Psoas muscle (tissue), 8 donors: ENCODE data around the gene POC1B. TPM values are rescaled to one million over a fixed set of nuclear protein-coding genes. Genes with fewer than 3 reads are reported as not detected.

Experiments
- ATAC-seq, 4 donors: fragments of 200-7000 bp; cut with Tn5 transposase; one replicate each; pipeline ENCODE4 v1.9.1; 2020; ENCODE audit warnings: moderate library complexity in 3 of 4, mild to moderate bottlenecking in 2 of 4
- DNase-seq, 2 donors: peaks; one replicate each; pipeline ENCODE4 v3.0.0-alpha.2; 2020
- H3K27ac ChIP-seq: fragments of 200-600 bp; one replicate; pipeline ENCODE4 v1.8.0; 2022
- H3K27me3 ChIP-seq, 3 donors: fragments of 200-600 bp in 1 of 3; one replicate each; pipeline versions ENCODE4 v1.6.1 to v1.8.0; 2013 to 2022; ENCODE audit warnings: low read length in 2 of 3, mild to moderate bottlenecking in 2 of 3, moderate library complexity in 1 of 3; ENCODE audit not compliant: insufficient read depth in 3 of 3
- H3K36me3 ChIP-seq, 2 donors: fragments of 200-600 bp in 1 of 2; one replicate each; pipeline versions ENCODE4 v1.6.1 to v1.8.0; 2013 to 2022; ENCODE audit warnings: low read depth in 1 of 2, mild to moderate bottlenecking in 1 of 2, moderate library complexity in 1 of 2; ENCODE audit not compliant: insufficient read depth in 1 of 2
- H3K4me1 ChIP-seq: fragments of 200-600 bp; one replicate; pipeline ENCODE4 v1.8.0; 2022
- H3K4me3 ChIP-seq: fragments of 200-600 bp; one replicate; pipeline ENCODE4 v1.8.0; 2022; ENCODE audit warnings: mild to moderate bottlenecking
- H3K9me3 ChIP-seq: fragments of 200-600 bp; one replicate; pipeline ENCODE4 v1.8.0; 2022
- WGBS, 3 donors: extraction: QIAGEN DNeasy Blood & Tissue Kit; methylation state at CpG; one replicate each; pipeline versions ENCODE4 v1.1.6 to v1.1.7; 2013; 5-methylcytosine and 5-hydroxymethylcytosine counted together
- intact Hi-C, 2 donors: fragments of 100-400 bp; cut with DNase I; formaldehyde crosslinking; loops; one replicate each; pipeline versions ENCODE4 v1.11.0 to v1.14.2; 2022
- polyA plus RNA-seq, 3 donors: library from polyadenylated mRNA; stranded (reverse); fragments of 200-250 nt; gene quantifications; one replicate each; pipeline ENCODE4 v1.2.3, GENCODE V29; 2013
- total RNA-seq, 4 donors: library from RNA; stranded (reverse); fragmentation: NEBNext Ultra II Directional in 2 of 4; extraction: Animal tissue kit (Norgen Biotek cat#: 25700) in 2 of 4; gene quantifications; one replicate each; pipeline versions ENCODE4 v1.2.1 to v1.2.4, GENCODE V29; 2021 to 2023
- TF ChIP-seq, protein P1 (sequence below): fragments of 200-600 bp; IDR thresholded peaks from one replicate; pipeline ENCODE4 v1.8.0; 2022; ENCODE audit warnings: antibody characterized with exemption
- donor health status: healthy with polysubstance abuse.
- donor health status: DM: no; HTN: no; CAD: no; lungs with moderate emphysema.
- donor health status: Bipolar disorder and iron deficiency.
- donor health status: healthy.
- donor health status: DM: yes; HTN: yes; CAD: no.
- donor health status: DM: no; HTN: no; CAD: no.
- donor health status: DM: no; HTN: no; CAD: no.
- donor health status: DM: yes; HTN: yes; CAD: no.

Gene POC1B
- total and polyA plus RNA-seq, 7 donors, result 2.9 to 8.1 (median 5.3) TPM

DNA sequence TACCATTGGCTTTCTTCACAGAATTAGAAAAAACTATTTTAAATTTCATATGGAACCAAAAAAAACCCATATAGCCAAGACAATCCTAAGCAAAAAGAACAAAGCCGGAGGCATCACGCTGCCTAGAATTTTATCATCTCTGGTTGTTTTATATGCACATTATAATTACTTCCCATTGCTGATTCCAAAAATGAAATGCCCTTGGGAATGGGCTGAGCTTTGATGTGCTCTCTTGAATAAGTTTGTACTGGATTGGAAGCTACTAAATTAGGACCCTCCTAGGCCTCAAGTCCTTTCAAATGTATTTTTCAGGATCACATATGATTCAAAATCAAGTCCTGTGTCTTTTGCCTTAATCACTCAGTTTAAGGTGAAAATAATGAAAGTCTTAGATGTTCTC is 114.6 kb downstream of the POC1B start:
- TF ChIP-seq, protein P1, sequence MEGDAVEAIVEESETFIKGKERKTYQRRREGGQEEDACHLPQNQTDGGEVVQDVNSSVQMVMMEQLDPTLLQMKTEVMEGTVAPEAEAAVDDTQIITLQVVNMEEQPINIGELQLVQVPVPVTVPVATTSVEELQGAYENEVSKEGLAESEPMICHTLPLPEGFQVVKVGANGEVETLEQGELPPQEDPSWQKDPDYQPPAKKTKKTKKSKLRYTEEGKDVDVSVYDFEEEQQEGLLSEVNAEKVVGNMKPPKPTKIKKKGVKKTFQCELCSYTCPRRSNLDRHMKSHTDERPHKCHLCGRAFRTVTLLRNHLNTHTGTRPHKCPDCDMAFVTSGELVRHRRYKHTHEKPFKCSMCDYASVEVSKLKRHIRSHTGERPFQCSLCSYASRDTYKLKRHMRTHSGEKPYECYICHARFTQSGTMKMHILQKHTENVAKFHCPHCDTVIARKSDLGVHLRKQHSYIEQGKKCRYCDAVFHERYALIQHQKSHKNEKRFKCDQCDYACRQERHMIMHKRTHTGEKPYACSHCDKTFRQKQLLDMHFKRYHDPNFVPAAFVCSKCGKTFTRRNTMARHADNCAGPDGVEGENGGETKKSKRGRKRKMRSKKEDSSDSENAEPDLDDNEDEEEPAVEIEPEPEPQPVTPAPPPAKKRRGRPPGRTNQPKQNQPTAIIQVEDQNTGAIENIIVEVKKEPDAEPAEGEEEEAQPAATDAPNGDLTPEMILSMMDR, result no peak
- Histone ChIP-seq H3K9me3 (no peaks in the 10 kb centered on the region), H3K27me3 (no peaks in the 10 kb centered on the region), H3K27ac (no peak overlapping the region), H3K4me3 (no peak overlapping the region), H3K36me3 (no peaks in the 10 kb centered on the region), H3K4me1 (no peaks in the 10 kb centered on the region)
- intact Hi-C loops, result no loop called here
- ATAC-seq, result no peak
- WGBS, 3 donors, result 74 to 85% (median 81%) methylated on average over 2 of the region's 2 CpGs
- DNase-seq, result no peak

- WGBS, 3 donors, result 89 to 95% (median 91%) methylated on average over 4 of the region's 4 CpGs
These were observed 120.1 kb downstream of the POC1B start for GRCh38 chr12:89405626-89406345.

GRCh38 chr12:89401433-89402058 is 124.3 kb downstream of the POC1B start:
- Histone ChIP-seq H3K4me3 (no peak overlapping the region), H3K9me3 (no peaks in the 10 kb centered on the region), H3K27me3 (no peaks in the 10 kb centered on the region), H3K27ac (no peak overlapping the region), H3K4me1 (no peaks in the 10 kb centered on the region), H3K36me3 (no peaks in the 10 kb centered on the region)
- 70 to 77% (median 73%) methylated on average over 3 of the region's 3 CpGs for WGBS, 3 donors
- no peak for ATAC-seq
- DNase-seq, result no peak
- TF ChIP-seq, protein P1, result no peak
- intact Hi-C loops, result no loop called here

More at GRCh38 chr12:89405626-89406345, 120.1 kb downstream of the POC1B start:
- no peak for ATAC-seq
- Histone ChIP-seq H3K36me3 (no peaks in the 10 kb centered on the region), H3K9me3 (no peaks in the 10 kb centered on the region), H3K4me1 (no peaks in the 10 kb centered on the region), H3K27ac (no peak overlapping the region), H3K27me3 (no peaks in the 10 kb centered on the region), H3K4me3 (no peak overlapping the region)
- intact Hi-C loops, result no loop called here
- TF ChIP-seq, protein P1, result no peak
- no peak for DNase-seq

DNA sequence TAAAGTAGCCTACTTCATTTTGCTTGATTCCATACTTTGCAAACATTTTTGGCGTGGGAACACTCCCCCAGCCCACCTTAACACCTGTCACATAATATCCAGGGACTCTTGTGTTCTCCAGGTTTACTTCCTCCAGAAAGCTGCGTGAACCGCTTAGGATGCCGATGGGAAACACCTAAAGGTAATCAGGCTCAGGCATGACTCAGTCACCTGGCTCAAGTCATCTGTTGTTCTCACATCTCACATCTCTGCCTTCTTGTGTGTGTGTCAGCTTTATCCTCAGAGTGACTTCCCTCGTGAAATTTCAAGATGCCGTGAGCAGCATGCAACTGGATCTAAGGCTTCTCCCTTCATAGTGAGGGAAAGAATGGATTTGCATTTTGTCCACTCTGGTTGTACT is 125.4 kb downstream of the POC1B start:
- Histone ChIP-seq H3K27ac (no peak overlapping the region), H3K4me1 (no peaks in the 10 kb centered on the region), H3K36me3 (no peaks in the 10 kb centered on the region), H3K9me3 (no peaks in the 10 kb centered on the region), H3K27me3 (no peaks in the 10 kb centered on the region), H3K4me3 (no peak overlapping the region)
- TF ChIP-seq, protein P1, result no peak
- ATAC-seq, result no peak
- DNase-seq, result no peak
- intact Hi-C loops, result no loop called here
- WGBS, 3 donors, result 92 to 95% (median 94%) methylated on average over 6 of the region's 6 CpGs
